Thoracic aorta (tissue), 2 donors: Measurements from ENCODE around the gene MAGEF1. TPM values are rescaled to one million over a fixed set of nuclear protein-coding genes. Genes with fewer than 3 reads are reported as not detected.

Experiments used
- ATAC-seq: fragments of 150-250 bp; one replicate; pipeline ENCODE4 v1.8.0; 2017; ENCODE audit warnings: low read depth; ENCODE audit not compliant: insufficient number of reproducible peaks, low FRiP score
- DNase-seq: peaks from one replicate; pipeline ENCODE4 v3.0.0-alpha.2; 2020; ENCODE audit warnings: low spot score
- H3K27ac ChIP-seq, 2 donors: fragments of 200-600 bp; sonication (generic); 1 replicate in 1 of 2; 2 replicates in 1 of 2; pipeline ENCODE4 v1.5.1; 2016; ENCODE audit warnings: mild to moderate bottlenecking in 2 of 2, moderate library complexity in 2 of 2
- H3K27me3 ChIP-seq: fragments of 200-600 bp; sonication (generic); replicated peaks from 2 replicates; pipeline ENCODE4 v1.6.0; 2016; ENCODE audit warnings: mild to moderate bottlenecking; ENCODE audit not compliant: insufficient read depth
- H3K36me3 ChIP-seq: fragments of 200-600 bp; sonication (generic); one replicate; pipeline ENCODE4 v1.5.1; 2016
- H3K4me1 ChIP-seq, 2 donors: fragments of 200-600 bp; sonication (generic); 1 replicate in 1 of 2; 2 replicates in 1 of 2; pipeline versions ENCODE4 v1.5.1 to v1.6.0; 2016; ENCODE audit warnings: low read depth in 2 of 2, mild to moderate bottlenecking in 1 of 2; ENCODE audit not compliant: control insufficient read depth in 1 of 2
- H3K4me3 ChIP-seq: fragments of 200-600 bp; sonication (generic); 2 replicates; pipeline ENCODE4 v1.5.1; 2016; ENCODE audit warnings: mild to moderate bottlenecking
- H3K9me3 ChIP-seq: fragments of 200-600 bp; sonication (generic); 2 replicates; pipeline ENCODE4 v1.5.1; 2016
- total RNA-seq, 2 donors: library from RNA; depleted of rRNA; stranded (reverse); fragments of >200 nt; gene quantifications; one replicate each; pipeline versions ENCODE4 v1.1.0 to v1.2.3, GENCODE V29; 2016
- TF ChIP-seq, protein P1 (sequence below): fragments of 200-600 bp; sonication (generic); IDR thresholded peaks from one replicate; pipeline ENCODE4 v1.5.1; 2019; ENCODE audit warnings: antibody characterized with exemption

The MAGEF1 gene
- total RNA-seq, 2 donors from 2014 or later = 26.1 TPM

DNA sequence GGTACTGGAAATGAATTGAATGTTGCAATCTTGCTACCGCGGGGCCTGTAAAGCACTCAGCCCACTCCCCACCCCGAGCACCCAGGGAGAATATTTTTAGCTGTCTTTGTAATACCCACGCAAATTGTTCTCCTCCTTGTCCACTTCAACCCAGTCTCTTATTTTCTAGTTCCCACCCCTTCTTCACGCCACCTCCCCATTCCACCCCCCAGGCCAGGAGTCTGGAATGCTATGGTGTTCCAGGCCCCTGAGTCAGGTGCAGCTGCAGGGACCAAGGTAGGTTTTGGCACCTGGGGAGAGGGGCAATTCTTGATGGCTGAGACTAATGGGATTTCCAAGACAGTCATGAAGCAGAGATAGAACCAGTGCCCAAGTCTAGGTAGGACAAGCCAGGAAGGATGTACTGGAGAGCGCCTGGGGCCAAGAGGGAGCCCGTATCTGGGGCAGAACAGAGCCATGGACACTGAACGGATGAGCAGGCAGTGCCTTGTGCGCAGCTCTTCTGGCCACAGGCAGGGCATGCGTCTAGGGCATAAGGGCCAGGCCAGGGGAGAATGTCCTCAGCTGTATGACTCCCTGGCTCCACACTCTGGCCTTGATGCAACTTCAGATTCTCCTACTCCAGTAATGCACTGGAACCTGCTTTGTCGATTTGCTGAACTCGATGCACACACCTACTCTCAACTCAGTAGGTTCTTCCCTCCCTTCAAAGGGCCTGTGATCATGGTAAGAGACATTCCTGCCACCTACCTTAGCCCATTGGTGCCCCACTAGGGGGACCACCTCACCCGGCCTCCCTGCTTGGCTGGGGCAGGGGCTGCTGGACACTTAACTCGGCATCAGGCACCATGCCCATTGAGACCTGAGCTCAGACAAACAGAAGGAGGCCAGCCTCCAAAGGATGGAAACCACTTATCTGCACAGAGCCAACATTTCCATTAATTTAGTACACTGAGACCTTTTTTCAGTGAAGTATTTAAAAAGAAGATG is 34.6 kb upstream of the MAGEF1 start:
- Histone ChIP-seq H3K27ac (no peak overlapping the region), H3K27me3 (no peaks in the 10 kb centered on the region), H3K36me3 (no peaks in the 10 kb centered on the region), H3K4me1 (no peaks in the 10 kb centered on the region), H3K4me3 (no peak overlapping the region), H3K9me3 (no peaks in the 10 kb centered on the region)
- DNase-seq (no peak), ATAC-seq (no peak)
- TF ChIP-seq, protein P1, sequence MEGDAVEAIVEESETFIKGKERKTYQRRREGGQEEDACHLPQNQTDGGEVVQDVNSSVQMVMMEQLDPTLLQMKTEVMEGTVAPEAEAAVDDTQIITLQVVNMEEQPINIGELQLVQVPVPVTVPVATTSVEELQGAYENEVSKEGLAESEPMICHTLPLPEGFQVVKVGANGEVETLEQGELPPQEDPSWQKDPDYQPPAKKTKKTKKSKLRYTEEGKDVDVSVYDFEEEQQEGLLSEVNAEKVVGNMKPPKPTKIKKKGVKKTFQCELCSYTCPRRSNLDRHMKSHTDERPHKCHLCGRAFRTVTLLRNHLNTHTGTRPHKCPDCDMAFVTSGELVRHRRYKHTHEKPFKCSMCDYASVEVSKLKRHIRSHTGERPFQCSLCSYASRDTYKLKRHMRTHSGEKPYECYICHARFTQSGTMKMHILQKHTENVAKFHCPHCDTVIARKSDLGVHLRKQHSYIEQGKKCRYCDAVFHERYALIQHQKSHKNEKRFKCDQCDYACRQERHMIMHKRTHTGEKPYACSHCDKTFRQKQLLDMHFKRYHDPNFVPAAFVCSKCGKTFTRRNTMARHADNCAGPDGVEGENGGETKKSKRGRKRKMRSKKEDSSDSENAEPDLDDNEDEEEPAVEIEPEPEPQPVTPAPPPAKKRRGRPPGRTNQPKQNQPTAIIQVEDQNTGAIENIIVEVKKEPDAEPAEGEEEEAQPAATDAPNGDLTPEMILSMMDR = no peak

- H3K9me3 ChIP-seq = no peaks in the 10 kb centered on the region
- no peak overlapping the region for H3K27ac ChIP-seq
- TF ChIP-seq, protein P1 = no peak
- no peaks in the 10 kb centered on the region for H3K4me1 ChIP-seq
- DNase-seq (no peak), ATAC-seq (no peak)
- H3K4me3 ChIP-seq = no peak overlapping the region
- H3K27me3 ChIP-seq = no peaks in the 10 kb centered on the region
- H3K36me3 ChIP-seq = no peaks in the 10 kb centered on the region
Measured at GRCh38 chr3:184745526-184745925, 33.7 kb upstream of the MAGEF1 start.

DNA sequence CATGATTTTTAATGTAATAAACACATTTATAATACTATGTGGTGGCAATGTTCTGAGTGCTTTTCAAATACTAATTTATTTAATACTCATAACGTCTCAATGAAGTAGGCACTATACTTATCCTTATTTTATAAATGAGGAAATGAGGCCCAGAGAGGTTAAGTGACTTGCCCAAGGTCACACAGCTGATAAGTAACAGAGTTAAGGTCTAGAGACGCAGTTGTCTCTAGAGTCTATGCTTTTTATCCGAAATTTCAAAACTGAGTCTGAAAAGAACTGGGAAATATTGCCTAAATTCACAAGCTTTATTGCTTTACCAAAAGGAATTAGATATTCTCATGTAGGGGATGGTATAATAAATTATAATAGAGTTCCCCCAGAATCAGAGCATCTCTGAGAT is 31.4 kb upstream of the MAGEF1 start:
- no peak overlapping the region for H3K4me3 ChIP-seq
- H3K9me3 ChIP-seq = no peaks in the 10 kb centered on the region
- ATAC-seq (no peak), DNase-seq (no peak)
- no peaks in the 10 kb centered on the region for H3K27me3 ChIP-seq
- H3K27ac ChIP-seq = no peak overlapping the region
- H3K4me1 ChIP-seq = peaks cover 0 to 1% of the 10 kb centered on the region in 2 donors
- TF ChIP-seq, protein P1 = no peak
- H3K36me3 ChIP-seq = no peaks in the 10 kb centered on the region

DNA sequence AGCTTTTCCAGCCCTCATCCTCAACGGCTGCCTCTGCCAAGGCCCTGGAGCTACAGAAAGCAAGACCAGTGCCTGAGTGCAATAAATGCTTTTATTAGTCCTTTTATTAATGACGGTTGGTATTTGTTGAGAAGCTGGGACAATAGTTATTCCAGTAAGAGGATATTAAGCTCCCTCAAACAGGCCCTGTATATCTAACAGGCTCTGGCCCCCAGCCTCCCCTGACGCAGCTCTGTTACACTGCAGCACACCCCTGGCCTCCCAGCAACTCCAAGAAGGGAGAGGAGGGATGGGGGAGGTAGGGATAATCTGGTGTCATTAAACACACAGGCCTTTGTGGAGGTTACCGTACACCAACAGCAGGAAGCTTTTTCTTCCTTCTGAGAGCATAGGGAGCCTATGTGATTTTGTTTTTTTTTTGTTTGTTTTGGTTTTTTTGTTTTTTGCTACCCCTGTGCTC is 30.8 kb upstream of the MAGEF1 start:
- TF ChIP-seq, protein P1 = no peak
- no peak for DNase-seq
- no peaks in the 10 kb centered on the region for H3K36me3 ChIP-seq

DNA sequence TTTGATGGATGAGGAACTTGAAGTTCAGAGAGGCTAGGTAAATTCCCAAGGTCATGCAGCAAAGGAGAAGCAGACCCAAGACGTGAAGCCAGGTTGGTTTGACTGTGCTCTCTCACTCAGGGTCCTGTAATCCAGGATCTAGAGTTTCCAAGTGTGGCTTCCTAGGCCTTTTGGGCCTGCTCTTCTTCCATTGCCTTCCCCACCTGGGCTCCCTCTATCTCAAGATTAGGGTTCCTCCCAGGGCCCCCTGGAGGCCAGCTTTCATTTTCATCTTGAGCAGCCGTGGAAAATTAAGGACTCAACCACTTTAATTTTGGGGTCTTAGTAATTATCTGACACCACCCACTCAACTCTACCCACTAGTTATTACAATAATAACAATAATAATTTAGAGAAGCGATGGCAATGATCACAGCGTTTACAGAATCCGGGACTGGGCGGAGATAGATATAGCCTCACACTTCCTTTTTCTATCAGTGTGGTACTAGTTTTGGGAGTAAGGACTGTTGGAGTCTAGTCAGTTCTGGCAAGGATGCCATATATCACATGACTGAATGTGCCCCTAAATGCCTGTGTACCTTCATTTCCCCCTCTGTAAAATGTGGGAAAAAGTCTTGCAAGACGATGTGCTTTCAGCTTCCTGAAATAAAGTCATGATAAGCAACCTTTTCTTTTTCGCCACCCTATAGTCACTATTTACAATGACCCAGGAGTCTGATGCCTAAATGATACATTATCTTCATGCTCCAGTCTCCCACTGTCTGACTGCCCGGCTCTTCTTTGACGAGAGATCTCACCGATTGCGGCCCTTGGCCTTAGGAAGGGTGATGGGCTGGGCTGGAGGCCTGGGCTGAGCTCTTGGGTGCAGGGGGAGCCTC is 30.2 kb upstream of the MAGEF1 start:
- TF ChIP-seq, protein P1 = no peak
- DNase-seq (no peak), ATAC-seq (no peak)

More for the DNA sequence above, 30.8 kb upstream of the MAGEF1 start:
- no peaks in the 10 kb centered on the region for H3K9me3 ChIP-seq
- no peak for ATAC-seq
- H3K4me3 ChIP-seq = no peak overlapping the region
- H3K27ac ChIP-seq = no peak overlapping the region
- H3K4me1 ChIP-seq = peaks cover 0 to 3% of the 10 kb centered on the region in 2 donors
- no peaks in the 10 kb centered on the region for H3K27me3 ChIP-seq

More for the DNA sequence above, 30.2 kb upstream of the MAGEF1 start:
- Histone ChIP-seq H3K27ac (no peak overlapping the region), H3K27me3 (no peaks in the 10 kb centered on the region), H3K9me3 (no peaks in the 10 kb centered on the region), H3K4me1 (peaks cover 0 to 3% of the 10 kb centered on the region in 2 donors), H3K4me3 (no peak overlapping the region), H3K36me3 (no peaks in the 10 kb centered on the region)
